DLD1 (cell line): Measurements from ENCODE around the gene HRH1.
"Not testable (repeated sequence)": the region's sequence is repeated elsewhere in the genome, so short reads cannot be mapped to it uniquely, and the experiment has no call there.

Experiments
- in situ Hi-C: cut with HindIII; loops from 2 replicates; pipeline ENCODE4 v1.10.0; 2017; ENCODE audit warnings: low sequenced_read_pairs

The HRH1 gene

GRCh38 chr3:11140030-11140712 lies 14.1 kb upstream of the HRH1 start:
- in situ Hi-C loops: no loop called here

GRCh38 chr3:11140713-11141104 lies 13.6 kb upstream of the HRH1 start:
- in situ Hi-C loops: no loop called here

- in situ Hi-C loops: no loop called here
These were observed 10.8 kb upstream of the HRH1 start for GRCh38 chr3:11143476-11143875.

GRCh38 chr3:11144996-11145395 lies 9.3 kb upstream of the HRH1 start:
- in situ Hi-C loops: no loop called here

- in situ Hi-C loops: no loop called here
These were observed 8.4 kb upstream of the HRH1 start for GRCh38 chr3:11145888-11146287.

GRCh38 chr3:11146773-11147660 lies 7.3 kb upstream of the HRH1 start:
- in situ Hi-C loops: no loop called here

GRCh38 chr3:11150256-11150655 lies 4.0 kb upstream of the HRH1 start:
- in situ Hi-C loops: no loop called here

- in situ Hi-C loops: no loop called here
These were observed 2.0 kb upstream of the HRH1 start for GRCh38 chr3:11152301-11152700.

GRCh38 chr3:11154953-11155325 lies 646 bp downstream of the HRH1 start:
- in situ Hi-C loops: no loop called here

GRCh38 chr3:11155341-11156025 lies 1.2 kb downstream of the HRH1 start:
- in situ Hi-C loops: no loop called here

- in situ Hi-C loops: no loop called here
These were observed 1.7 kb downstream of the HRH1 start for GRCh38 chr3:11156026-11156410.

GRCh38 chr3:11157421-11157820 lies 3.1 kb downstream of the HRH1 start:
- in situ Hi-C loops: no loop called here

GRCh38 chr3:11159421-11159904 lies 5.2 kb downstream of the HRH1 start:
- in situ Hi-C loops: no loop called here

GRCh38 chr3:11161666-11162065 lies 7.4 kb downstream of the HRH1 start:
- in situ Hi-C loops: no loop called here

GRCh38 chr3:11162401-11163345 lies 8.4 kb downstream of the HRH1 start:
- in situ Hi-C loops: no loop called here

- in situ Hi-C loops: no loop called here
These were observed 10.3 kb downstream of the HRH1 start for GRCh38 chr3:11164607-11165006.

- in situ Hi-C loops: no loop called here
These were observed 11.2 kb downstream of the HRH1 start for GRCh38 chr3:11165476-11165875.

GRCh38 chr3:11166807-11167400 lies 12.6 kb downstream of the HRH1 start:
- in situ Hi-C loops: not testable (repeated sequence)

- in situ Hi-C loops: no loop called here
These were observed 13.3 kb downstream of the HRH1 start for GRCh38 chr3:11167590-11167989.

GRCh38 chr3:11168406-11168805 lies 14.1 kb downstream of the HRH1 start:
- in situ Hi-C loops: no loop called here
